GM18499 (cell line): ENCODE results near the gene SPSB2.

Experiments used
- ATAC-seq: cut with Tn5 transposase; IDR thresholded peaks from one replicate; pipeline ENCODE4 v1.9.1; 2021; ENCODE audit warnings: moderate number of reproducible peaks; ENCODE audit not compliant: insufficient read depth, unreplicated experiment

Gene SPSB2

DNA sequence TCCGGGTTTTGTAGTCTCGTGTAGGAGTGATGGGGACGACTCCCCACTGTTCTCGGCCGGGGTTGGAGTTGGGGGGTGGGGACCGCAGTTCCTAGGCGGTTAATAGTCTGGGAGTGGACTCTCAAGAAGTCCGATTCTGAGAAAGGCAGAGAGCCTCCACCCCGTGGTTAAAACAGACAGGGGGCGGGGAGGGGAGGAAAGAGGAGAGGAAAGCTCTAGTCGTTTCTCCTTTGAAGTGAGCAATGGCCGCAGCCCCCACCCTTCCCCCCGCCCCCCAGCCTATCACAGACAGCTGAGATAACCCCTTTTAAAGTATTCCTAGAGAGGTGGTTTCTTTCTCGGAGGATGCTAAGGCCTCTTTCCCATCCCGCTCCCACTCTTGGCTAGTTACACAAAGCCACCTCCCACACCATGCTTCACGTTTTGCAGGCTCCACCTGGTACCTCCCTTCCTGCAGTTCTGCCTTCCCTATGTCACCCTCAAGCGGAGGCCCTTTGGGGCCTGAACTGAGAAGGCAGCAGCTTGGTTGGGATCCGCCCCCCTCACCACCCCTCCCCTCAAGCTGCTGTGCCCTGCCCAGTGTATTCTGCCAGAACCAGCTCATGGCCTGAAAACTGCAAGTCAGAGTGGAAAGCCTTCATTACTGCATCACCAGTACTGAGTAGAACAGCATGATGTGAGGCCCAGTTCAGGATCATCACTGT lies 20.3 kb downstream of the SPSB2 start:
- ATAC-seq = no peak

DNA sequence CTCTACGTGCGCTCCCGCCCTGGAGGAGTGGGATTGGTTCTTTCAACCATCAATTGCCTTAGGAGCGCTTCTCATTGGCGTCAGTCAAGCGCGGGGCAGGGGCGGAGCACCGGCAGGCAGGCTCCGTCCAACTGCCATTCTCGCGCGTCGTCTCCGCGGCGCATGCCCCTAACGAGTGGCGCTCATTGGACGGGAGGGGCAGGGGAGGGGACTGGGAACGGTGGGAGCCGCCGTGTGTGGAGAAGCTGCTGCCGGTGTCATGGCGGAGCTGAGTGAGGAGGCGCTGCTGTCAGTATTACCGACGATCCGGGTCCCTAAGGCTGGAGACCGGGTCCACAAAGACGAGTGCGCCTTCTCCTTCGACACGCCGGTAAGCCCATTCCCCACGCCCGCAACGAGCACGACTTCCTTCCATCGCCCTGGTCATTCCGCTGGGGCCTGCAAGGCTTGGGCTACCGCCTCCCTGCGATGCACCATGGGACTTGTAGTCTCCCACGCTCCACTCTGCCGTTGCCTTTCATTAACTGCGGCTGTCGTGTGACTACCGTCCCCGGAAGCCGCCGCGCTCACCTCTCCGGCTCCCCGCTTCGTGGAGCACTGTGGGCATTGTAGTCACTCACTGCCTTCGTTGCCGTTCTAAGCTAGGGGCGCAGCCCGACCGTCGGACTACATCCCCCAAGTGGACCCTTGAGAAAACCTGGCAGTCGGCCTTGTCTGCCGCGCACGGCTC lies 21.0 kb downstream of the SPSB2 start, which contains the start of gene USP5:
Gene USP5 (plus strand): TSS at position 230 of the 730 bp plus-strand sequence. CDS start 30 bp downstream, at position 260.
- ATAC-seq = peak; percentile 62

GRCh38 chr12:6851153-6851920 lies 21.8 kb downstream of the SPSB2 start, which contains the start of gene CDCA3:
Gene CDCA3, minus strand, starts transcription at chr12:6851286. Its CDS starts 334 bp downstream, at chr12:6850952.
- ATAC-seq = peak; percentile 50

DNA sequence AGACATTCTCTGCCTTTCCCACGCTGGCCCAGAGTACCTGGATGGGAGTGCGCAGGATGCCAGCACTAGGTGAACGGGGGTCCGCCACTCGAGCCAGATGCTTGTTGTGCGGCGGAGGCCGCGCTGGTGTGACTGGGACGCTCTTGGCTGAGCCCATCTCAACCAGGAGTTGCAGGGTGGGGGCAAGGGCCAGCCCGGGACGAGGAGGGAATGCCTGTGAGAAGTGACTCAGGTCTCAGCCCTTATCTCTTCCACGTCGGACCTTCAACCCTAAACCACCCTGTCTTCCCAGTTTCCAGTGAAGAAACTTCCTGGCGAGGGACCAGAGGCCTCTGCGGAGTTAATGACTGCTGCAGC lies 22.3 kb downstream of the SPSB2 start:
- no peak for ATAC-seq

GRCh38 chr12:6849976-6850560 lies 23.0 kb downstream of the SPSB2 start:
- ATAC-seq = no peak

DNA sequence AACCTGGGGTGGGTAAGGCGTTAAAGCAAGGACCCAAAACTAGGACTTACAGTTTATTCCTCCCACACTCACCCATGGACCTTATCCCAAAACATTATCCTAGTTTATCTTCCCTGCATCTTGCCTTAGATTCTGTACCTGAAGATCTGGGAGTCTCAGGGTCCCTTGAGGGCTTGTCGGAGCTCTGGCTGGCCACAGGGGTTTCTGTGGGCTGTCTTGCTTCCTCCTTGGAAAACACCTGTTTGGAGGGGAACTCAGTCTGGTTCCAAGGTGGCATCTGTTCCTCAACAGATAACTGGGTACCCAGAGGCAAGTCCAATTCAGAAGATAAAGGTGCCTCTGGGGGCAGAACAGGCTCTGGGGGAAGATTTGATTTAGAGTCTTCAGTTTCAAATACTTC lies 23.7 kb downstream of the SPSB2 start:
- ATAC-seq = no peak

DNA sequence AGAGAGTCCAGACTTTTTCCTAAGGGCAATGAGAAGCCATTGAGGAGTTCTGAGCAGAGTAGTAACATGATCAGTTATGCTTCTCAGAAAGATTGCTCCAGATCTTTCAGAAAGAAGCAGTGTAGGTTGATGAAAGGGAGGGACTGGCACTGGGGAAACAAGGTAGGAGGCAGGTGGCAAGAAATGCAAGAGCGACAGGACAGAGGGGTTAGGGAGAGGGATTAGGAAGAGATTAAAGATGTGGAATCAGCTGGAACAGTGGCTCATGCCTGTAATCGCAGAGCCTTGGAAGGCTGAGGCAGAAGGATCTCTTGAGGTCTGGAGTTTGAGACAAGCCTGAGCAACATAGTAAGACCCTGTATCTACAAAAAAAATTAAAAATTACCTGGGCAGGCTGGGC lies 25.4 kb downstream of the SPSB2 start:
- no peak for ATAC-seq

DNA sequence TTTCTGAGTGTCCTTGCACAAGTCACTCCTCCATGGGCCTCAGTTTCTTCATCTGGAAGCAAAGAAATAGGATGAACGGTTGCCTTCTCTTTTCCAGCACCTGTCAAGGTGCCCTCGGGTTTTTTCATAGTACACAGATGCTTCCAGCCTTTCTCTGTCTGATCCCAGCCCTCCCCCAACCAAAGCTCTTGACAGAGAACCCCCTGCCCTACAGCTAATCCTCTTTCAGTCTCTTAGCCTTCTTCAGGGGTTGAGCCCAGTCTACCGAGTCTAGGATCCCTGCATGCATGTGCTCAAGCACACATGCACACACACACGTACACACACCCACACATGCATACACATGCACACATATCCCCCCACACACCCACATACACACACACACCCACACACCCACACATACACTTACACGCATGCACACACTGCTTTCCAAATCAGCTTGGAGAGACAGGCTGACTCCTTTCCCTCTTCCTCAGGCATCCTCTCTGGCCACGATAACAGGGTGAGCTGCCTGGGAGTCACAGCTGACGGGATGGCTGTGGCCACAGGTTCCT lies 26.7 kb downstream of the SPSB2 start:
- no peak for ATAC-seq

DNA sequence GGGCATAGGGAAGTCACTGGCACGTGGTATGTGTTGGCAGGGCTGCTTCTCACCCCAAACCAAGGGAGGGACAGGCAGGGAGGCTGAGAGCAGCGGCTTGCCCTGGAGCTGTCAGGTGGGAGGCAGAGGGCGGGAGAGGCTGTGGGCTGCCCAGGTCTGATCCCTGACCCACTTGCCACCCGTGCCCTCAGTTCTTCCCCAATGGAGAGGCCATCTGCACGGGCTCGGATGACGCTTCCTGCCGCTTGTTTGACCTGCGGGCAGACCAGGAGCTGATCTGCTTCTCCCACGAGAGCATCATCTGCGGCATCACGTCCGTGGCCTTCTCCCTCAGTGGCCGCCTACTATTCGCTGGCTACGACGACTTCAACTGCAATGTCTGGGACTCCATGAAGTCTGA lies 27.7 kb downstream of the SPSB2 start:
- ATAC-seq = no peak

GRCh38 chr12:6843118-6843902 lies 29.8 kb downstream of the SPSB2 start:
- no peak for ATAC-seq

- ATAC-seq = no peak
Observed at GRCh38 chr12:6842075-6842474, 31.0 kb downstream of the SPSB2 start.

DNA sequence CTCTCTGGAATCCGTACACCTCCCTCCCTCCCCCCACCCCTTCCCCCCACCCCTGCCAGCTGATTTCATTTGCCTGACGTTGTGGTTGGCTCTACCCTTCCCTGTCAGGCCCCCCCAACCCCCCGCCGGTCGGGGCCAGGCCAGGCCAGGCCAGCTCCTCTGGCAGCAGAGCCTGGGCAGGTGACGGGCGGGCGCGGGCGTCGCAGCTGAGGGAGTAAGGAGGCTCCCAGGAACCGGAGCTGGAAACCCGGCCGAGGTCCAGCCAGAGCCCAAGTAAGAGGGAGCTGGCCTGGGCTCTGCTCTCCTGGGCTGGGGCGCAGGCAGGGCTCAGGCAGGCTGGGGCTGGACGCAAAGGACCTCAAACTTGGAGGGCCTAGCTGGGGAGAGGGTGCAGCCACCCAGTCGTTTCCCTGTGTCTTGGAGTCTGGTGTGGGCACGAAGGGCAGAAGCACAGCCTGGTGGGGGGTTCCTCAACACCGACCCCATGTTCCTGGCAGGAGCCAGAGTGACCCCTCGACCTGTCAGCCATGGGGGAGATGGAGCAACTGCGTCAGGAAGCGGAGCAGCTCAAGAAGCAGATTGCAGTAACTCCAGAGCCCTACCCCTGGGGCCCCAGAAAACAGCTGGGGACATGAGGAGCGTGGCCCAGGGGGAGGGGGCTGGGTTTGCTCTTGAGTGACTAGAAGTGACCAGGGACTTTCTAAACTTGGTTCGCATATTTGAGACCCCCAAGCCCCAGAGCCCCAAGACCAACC lies 32.2 kb downstream of the SPSB2 start, which contains the start of gene GNB3:
Gene GNB3 (plus strand): TSS at position 165 of the 755 bp plus-strand sequence. CDS start 363 bp downstream, at position 528.
- ATAC-seq = no peak

DNA sequence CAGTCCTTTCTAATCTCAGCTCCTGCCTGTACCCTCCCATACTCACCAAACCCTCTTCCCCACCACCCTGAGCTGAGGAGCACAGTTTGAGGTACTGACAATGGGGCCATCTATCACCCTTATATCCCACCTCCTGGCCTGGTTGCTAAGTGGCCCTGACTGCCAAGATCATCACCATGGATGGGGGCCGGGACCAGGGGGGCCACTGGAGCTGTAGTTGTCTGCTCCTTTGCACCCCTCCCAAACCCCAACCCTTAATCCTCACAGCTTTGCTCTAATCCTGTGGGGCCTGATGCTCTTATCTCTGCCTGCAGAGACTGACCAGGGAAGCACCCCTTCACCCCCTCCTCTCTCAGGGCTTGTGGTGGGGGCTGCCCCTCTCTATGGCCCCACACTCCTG lies 32.8 kb downstream of the SPSB2 start:
- no peak for ATAC-seq

DNA sequence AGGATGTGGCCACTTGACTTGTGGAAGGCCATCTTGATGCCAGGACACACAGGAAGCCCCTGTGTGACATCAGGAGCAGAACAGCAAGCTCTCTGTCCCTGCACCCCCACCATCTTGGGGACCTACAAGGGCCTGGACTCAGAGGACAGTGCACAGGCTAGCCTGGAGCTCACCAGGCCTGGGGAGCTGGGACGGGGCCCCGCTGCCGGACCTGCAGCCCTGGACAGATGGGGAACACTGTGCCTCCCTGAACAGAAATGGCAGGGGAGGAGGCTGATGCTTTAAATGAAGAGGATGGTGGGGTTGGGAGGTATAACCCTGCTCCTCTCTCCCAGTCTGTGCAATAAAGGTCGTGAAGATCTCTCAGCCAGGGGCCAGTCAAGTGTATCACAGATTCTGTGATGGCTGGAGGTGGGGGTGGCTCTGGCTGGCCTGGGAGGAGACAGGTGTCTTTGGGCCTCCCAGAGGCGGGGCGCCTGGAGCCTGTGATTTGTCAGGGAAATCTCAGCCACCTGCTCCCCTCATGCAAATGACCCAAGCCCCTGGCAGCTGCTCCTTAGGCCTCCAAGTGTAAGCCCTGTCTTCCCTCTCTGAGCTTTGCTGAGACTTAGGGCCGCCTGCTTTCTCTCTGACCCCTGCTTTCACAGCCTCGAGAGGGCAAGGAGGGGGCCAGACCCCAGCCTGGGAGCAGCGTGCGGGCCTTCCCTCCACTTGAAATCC lies 33.5 kb downstream of the SPSB2 start:
- ATAC-seq = no peak

DNA sequence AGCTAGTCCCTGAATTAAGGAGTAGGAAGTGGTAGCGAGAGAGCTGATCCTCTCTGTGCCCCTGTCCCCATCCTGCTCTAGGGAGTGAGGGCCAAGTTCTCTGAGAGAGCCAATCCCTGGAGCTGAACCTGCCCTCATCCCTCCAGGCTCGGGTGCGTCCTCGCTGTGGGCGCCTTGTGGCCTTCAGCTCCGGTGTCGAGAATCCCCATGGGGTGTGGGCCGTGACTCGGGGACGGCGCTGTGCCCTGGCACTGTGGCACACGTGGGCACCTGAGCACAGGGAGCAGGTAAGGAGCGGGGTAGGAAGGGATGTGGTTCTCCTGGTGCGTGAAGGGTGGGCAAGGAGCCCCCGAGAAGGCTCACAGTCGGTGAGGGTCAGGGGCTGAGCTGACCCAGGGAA lies 34.2 kb downstream of the SPSB2 start:
- no peak for ATAC-seq

- ATAC-seq = no peak
Observed at GRCh38 chr12:6837370-6838060, 35.6 kb downstream of the SPSB2 start.

DNA sequence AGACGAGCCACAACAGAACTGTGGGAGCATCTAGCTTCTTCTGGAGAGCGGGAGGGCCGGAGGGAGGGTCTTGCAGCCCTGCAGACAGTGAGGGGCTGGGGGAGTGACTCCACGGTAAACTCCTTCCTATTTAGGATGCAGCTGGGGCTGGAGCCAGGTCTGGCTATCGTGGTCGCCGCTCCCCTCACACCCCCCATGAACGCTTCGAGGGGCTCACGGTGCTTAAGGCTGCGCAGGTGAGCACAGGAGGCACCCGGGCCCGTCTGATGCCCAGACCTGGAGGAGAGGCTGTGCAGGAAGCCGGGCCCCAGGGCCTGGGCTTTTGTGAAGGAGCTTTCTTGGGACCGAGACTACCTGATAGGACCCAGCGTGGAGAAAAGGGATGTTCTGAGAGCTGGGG lies 36.3 kb downstream of the SPSB2 start:
- ATAC-seq = no peak

DNA sequence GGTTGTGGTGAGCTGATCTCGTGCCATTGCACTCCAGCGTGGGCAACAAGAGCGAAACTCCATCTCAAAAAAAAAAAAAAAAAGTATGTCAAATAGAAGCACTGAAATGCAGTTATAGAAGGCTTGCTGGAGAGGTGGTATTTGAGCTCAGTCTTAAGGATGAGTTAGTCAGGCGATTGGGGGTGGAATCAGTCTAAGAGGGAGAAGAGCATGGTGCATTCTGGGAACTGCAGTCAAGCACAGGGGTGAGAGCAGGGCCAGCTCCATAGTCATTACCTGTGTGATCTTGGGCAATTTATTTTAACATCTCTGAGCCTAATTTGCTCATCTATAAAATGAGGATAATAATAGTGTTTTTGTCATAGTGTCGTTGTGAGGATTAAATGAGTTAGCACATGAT lies 38.2 kb downstream of the SPSB2 start:
- ATAC-seq = no peak
